ENCODE data around the gene CDC42EP2.
A peak's percentile ranks its signal among the peaks of the same experiment; 100 is the strongest.
"Not testable (repeated sequence)": the region's sequence is repeated elsewhere in the genome, so short reads cannot be mapped to it uniquely, and the experiment has no call there.

Gene CDC42EP2

DNA sequence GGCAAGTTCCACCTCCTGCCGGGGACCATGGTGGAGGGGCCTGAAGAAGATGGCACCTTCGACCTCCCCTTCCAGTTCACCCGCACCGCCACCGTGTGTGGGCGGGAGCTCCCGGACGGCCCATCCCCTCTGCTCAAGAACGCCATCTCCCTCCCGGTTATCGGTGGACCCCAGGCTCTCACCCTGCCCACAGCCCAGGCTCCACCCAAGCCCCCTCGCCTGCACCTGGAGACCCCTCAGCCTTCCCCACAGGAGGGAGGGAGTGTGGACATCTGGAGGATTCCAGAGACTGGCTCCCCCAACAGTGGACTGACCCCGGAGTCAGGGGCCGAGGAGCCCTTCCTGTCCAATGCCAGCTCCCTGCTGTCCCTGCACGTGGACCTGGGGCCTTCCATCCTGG lies 6.4 kb downstream of the CDC42EP2 start:
- no peak for DNase-seq

DNA sequence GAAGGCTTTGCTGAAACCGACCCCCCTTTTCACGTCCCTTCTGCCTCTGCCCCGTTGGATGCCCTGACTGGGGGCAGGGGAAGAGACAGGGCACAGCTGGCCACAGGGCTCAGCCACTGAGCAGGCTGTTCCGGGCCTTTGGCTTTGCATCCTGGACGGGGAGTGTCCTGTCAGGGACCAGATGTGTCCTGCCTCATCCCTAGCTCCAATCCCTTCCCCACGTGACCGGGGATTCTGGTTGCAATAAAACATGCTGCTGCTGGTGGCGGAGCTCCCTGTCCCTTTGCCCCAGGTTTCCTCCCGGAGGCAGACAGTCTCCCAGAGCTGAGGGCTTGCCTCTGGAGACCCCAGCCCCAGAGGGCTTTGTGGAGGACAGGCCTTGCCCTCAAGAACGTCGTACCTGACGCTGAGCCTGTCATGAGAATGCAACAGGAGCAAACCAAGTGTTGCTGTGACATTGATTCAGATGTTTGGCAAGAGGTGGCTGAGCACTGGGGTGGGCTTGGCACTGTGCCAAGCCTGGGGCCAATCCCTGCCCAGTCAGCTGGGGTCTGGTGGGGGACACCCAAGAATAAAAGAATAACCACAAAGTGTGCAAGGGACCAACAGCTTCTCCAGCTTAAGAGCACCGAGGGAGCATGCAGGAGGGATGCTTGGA lies 7.3 kb downstream of the CDC42EP2 start:
- DNase-seq: no peak

DNA sequence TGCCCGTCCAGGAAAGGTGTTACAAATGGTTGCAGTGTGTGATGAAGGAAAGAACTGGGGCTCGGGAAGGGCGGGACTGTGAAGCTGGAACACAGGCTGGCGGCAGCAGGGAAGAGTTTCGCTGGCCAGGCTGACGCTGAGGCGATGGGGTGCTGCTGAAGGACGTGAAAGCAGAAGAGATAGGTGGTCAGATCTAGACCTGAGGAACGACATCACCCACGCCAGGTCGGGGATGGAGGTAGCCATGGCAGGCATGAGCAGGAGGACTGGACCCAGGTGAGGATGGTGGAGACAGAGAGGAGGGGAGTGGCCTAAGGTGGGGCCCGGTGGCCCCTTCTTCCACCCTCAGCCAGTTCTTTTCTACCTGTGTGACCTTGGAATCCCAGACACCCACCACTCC lies 9.1 kb downstream of the CDC42EP2 start:
- DNase-seq: no peak

DNA sequence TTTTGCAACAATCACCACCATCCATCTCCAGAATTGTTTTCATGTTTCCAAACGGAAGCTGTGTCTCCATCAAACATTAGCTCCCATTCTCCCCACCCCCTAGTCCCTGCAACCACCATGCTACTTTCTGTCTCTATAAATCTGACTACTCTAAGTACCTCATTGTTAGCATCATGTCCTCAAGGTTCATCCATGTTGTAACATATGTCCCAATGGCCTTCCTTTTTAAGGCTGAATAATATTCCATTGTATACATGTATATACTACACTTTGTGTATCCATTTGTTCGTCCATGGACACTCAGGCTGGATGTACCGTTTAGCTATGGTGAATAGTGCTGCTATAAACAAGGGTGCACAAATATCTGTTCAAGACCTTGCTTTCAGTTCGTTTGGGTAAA lies 10.8 kb downstream of the CDC42EP2 start:
- DNase-seq: no peak

DNA sequence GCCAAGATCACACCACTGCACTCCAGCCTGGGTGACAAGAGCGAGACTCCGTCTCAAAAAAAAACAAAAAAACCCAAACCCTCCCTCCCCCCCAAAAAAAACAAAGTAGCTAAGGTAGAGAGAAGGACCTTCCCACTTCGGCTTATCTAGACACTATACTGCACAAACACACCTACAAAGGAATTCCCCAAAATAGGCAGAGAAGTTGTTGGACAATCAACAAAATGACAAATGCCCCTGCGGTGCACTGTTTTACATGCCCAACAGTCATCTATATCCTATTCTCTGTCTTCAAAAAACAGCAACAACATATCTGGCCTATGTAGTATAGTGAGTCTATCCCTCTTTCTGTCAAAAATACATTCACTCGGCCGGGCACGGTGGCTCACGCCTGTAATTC lies 12.4 kb downstream of the CDC42EP2 start:
- no peak for DNase-seq

DNA sequence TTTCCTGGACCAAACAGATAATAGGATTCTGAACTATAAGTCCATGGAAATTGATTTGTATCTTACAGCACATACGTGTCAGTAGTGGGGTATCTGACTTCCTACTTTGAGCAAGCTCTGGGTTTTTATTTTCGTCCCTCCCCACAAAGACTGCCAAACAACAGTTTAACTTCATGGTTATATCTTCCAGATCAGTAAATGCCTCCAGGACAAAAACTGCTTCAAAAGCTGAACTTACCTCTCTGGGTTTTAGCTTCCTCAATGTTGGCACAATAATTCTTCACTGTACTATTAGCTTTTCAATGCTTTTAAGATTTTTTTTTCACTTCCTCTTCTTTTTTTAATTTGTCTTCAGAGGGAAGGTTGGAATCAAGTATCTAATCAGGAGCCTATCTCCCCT lies 14.8 kb downstream of the CDC42EP2 start:
- DNase-seq: no peak

DNA sequence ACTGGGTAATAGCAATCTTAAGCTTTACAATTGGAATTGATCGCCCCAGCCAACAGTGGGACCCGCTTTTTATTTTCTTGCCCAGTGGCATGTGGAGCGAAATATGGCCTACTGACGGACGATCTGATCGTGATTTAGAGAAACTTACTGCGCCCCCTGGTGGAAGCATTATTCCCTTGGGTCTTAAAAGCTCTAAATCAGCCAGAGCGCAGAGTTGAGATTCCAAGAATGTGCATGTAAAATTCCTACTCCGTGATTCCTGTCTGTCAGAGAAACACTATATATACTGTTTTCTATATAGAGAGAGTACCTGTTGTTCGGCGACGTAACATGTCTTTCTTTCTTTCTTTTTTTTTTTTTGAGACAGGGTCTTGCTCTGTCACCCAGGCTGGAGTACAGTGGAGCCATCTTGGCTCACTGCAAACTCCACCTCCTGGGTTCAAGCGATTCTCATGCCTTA lies 15.3 kb downstream of the CDC42EP2 start:
- DNase-seq: peak; percentile 93

DNA sequence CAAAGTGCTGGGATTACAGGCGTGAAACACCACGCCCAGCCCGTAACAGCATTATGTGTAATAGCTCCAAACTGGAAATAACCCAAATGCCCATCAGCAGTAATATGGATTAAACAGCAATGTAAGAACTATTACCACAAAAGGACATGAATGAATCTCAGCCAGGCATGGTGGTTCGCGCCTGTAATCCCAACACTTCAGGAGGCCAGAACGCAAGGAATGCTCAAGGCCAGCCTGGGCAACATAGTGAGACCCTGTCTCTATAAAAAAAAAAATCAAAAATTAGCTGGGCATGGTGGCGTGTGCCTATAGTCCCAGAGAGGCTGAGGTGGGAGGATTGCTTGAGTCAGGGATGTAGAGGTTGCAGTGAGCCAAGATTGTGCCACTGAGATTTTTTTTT lies 15.9 kb downstream of the CDC42EP2 start:
- DNase-seq: no peak

DNA sequence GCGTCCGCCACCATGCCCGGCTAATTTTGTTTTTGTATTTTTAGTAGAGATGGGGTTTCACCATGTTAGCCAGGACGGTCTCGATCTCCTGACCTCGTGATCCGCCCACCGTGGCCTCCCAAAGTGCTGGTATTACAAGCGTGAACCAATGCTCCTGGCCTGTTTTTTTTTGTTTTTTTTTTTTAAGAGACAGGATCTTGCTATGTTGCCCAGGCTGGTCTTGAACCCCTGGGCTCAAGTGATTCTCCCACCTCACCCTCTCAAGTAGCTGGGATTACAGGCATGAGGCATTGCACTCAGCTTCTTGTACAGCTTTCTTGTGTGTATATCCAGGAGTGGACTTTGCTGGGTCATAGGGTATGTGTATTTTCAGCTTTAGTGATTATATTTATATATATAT lies 17.9 kb downstream of the CDC42EP2 start:
- not testable (repeated sequence) for DNase-seq

DNA sequence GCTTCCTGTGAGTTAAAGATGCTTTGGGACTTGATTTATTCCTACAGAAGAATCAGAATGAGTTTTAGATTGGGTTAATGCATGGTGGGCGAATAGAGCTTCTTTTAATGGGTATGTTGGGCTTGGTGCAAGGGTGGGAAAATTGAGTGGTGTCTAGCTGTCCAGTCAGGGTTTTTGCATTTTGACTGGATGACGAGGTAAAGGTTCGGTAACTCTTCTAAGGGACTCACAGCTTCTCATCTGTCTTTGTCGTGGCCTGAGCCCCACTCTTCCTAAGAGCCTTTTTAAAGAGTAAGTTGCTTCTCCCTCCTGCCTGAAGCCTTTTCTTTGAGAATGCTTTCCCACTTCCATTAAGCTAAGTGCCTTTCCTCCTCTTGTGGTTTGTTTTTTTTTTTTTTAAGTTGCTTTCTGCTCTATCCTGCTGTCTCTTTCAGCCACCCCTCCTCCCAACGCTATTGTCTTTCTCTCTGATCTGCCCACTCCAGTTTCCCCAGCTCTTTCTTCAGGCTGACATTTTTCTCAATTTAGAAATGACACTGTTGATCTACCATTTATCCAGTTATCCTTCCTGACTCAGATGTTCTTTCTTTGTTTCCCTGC lies 20.1 kb downstream of the CDC42EP2 start:
- DNase-seq: no peak

DNA sequence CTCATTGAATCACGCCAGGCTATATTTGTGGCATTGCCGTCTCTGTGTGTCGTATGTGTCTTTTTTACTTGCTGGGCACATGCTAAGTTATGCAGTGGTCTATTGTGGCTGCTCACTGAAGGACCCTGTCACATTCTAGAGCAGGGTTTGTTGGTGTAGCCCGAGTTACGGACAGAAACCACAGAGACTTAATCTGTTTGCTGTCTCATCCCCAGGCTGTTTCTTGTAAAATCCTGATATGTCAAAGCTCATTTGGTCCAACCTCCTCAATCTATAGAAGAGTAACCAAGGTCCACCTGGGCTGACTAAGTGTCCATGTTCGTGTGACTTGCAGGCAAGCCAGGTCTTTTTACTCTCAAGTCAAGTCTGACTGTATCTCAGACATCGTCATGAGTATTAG lies 24.0 kb downstream of the CDC42EP2 start:
- no peak for DNase-seq

DNA sequence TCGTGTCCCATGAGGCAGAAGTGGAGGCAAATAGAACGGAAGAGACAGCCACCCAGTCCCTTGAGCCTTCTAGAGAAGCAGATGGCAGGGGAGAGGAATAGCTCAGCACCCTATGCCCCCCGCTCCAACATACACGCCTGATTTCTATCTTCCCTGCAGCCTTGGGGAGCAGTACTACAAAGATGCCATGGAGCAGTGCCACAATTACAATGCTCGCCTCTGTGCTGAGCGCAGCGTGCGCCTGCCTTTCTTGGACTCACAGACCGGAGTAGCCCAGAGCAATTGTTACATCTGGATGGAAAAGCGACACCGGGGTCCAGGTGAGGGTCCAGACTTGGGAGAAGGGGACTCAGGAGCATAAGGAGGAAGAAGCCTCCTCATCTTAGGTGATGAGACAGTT lies 25.6 kb downstream of the CDC42EP2 start:
- no peak for DNase-seq

DNA sequence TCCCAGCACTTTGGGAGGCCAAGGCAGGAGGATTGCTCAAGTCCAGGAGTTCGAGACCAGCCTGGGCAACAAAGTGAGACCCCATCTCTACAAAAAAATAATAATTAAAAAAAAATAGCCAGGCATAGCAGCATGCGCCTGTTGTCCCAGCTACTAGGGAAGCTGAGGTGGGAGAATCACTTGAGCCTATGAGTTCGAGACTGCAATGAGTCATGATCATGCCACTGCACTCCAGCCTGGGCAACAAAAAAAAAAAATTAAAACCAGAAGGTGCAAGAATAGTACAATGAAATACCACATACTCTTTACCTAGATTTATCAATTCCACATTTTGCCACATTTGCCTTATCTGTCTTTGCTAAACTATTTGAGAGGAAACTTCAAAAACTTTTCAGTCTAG lies 27.2 kb downstream of the CDC42EP2 start:
- no peak for DNase-seq

DNA sequence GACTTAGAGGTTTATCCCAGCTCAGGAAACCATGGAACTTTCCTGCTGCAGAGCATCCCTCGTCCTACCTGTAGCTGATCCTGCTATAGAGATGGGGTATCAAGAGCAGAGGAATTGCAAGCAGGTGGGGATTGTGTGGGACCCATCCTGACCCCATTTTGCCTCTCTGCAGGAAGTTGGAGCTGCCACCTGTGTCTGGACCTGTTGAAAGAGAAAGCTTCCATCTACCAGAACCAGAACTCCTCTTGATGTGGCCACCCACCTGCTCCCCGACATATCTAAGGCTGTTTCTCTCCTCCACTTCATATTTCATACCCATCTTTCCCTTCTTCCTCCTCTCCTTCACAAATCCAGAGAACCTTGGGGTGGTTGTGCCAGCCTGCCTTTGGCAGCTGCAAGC lies 36.8 kb downstream of the CDC42EP2 start:
- no peak for DNase-seq

DNA sequence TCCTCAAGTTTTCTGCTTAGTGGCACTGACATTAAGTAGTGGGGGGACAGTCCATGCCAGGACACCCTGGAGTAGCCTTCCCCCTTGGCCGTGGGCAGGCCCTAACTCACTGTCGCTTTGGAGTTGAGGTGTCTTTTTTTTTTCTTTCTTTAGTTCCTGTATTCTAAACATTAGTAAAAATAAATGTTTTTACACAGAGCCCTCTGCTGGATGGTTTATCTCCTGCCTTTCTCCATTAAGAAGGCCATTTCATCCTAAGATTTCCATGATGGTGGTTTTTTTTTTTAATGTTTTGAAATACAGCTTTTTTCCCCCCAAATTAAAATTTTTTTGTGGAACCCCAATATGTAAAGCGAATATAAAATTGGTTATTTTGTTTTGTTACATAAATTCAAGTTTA lies 38.1 kb downstream of the CDC42EP2 start:
- no peak for DNase-seq

DNA sequence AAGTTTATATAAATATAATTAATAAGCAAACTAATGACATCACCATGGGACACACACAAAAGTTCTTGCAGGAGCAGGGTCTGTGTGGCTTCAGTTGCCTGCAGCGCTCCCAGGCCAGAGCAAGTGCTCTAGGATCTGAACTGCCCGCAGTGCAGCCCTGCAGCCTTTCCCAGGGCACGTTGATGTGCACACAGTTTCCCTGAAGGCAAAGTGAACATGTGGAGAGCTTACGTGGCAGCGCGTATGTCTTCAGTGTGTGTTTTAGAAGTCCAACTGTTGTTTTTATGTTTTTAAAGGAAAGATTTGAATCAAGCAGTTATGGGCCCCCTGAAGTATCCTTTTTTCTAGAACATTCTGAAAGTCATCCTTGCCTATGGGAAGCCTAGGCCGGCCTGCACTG lies 38.7 kb downstream of the CDC42EP2 start:
- DNase-seq: no peak

DNA sequence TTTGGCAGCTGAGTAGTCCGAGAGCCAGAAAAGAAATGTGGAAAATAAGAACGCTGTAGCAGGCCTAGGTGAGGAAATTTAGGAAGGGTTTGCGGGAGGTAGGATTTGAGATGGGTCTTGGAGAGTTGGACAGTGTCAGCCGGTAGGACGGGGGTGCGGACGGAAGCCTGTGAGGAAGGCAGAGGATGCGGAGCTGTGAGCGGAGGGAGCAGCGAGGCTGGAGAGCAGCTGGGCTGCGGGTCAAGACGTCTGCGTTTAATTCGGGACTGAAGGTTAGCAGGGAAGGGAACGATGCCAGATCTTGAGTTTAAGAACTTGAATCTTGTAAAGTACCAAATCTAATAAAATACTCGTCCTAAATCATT lies 39.2 kb downstream of the CDC42EP2 start:
- no peak for DNase-seq

DNA sequence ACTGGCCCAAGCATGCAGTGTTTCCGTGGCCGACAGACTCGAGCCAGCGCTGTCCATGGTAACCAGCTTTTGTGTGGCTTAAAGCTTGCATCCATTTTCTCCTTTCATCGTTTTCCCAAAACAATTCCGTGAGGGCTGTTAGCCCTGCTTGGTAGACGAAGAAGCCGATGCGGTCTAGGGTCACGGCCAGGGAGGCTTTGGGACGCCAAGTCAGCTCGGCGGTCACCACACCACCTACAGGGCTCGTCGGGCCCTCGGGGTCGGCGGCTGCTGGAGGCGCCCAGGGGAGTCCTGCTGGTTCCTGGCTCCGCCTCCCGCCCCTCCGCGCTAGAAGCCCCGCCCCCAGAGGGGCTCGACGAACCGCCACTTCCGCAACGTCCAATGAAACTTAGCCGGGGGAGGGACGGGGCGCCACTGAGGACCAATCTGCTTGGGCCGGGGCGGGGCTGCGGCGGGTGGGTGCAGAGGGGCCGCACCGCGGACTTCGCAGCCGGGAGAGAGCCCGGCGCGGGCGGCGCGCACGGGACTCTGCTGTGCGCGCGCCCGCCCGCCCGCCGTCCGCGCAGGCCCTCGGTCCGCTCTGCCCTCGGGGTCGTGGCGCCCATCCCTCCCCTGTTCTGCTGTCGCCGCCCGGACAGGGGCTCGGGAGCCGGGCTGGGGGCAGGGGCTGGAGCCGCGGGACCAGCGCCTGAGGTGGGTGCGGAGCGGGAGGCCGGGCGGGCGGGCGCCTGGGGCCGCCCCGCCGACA lies 39.8 kb downstream of the CDC42EP2 start, which contains the start of gene TIGD3:
TSS of gene TIGD3 (plus strand) at position 487 of the 748 bp plus-strand sequence. CDS start 1,058 bp downstream, outside the sequence.
- peak; percentile 99 for DNase-seq

DNA sequence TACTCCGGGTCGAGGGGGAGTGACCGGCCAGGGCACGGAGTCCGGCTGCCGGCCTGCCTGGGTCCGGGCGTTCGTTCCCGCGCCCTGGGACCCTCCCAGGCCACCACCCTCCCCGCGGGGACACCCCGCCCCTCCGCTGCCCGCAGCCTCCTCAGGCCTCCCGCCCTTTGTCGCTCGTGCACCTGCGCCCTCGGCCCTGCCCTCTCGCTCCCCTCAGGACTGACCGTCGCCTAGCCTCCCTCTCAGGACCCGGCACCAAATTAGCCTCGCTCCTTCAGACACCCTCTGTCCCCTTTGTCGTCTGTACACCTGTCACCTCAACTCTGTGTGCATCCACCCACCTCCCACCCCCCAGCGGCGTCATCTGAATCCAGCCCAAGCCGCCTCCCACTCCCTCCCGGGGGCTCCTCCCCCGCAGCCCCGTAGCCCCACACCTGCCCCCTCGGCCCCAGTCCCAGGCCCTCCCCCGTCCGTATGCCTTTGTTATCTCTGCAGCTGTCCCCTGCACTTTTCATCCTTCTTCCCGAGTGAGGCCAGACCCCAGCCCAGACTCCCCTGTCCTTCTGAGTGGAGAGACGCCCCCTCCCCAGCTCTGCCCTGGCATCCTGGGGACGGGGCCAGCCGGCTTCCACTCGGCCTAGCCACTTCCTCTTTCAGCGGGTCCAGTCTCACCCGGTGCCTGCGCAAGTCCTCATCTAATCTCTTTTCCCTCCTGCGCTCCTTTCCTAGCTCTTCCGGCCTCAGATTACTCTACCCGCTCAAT lies 40.5 kb downstream of the CDC42EP2 start:
- DNase-seq: peak; percentile 72

DNA sequence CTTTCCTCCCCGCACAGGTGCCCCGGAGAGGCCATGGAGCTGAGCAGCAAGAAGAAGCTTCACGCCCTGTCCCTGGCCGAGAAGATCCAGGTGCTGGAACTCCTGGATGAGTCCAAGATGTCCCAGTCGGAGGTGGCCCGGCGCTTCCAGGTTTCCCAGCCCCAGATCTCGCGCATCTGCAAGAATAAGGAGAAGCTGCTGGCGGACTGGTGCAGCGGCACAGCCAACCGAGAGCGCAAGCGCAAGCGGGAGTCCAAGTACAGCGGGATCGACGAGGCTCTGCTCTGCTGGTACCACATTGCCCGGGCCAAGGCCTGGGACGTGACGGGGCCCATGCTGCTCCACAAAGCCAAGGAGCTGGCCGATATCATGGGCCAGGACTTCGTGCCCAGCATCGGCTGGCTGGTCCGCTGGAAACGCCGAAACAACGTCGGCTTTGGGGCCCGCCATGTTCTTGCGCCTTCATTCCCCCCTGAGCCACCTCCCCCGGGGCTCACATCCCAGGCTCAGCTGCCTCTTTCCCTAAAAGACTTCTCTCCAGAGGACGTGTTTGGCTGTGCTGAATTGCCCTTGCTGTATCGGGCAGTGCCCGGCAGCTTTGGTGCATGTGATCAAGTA lies 41.2 kb downstream of the CDC42EP2 start:
- DNase-seq: no peak

DNA sequence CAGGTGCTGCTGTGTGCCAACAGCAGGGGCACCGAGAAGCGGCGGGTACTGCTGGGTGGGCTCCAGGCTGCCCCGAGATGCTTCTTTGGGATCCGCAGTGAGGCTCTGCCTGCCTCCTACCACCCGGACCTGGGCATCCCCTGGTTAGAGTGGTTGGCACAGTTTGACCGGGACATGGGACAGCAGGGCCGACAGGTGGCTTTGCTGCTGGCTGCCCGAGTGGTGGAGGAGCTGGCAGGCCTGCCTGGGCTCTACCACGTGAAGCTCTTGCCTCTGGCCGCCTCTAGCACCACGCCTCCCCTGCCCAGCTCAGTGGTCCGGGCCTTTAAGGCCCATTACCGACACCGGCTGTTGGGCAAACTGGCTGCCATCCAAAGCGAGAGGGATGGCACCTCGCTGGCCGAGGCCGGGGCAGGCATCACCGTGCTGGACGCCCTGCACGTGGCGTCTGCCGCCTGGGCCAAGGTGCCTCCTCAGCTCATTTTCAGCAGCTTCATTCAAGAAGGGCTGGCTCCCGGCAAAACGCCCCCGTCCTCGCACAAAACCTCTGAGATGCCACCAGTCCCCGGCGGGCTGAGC lies 41.8 kb downstream of the CDC42EP2 start:
- DNase-seq: no peak

DNA sequence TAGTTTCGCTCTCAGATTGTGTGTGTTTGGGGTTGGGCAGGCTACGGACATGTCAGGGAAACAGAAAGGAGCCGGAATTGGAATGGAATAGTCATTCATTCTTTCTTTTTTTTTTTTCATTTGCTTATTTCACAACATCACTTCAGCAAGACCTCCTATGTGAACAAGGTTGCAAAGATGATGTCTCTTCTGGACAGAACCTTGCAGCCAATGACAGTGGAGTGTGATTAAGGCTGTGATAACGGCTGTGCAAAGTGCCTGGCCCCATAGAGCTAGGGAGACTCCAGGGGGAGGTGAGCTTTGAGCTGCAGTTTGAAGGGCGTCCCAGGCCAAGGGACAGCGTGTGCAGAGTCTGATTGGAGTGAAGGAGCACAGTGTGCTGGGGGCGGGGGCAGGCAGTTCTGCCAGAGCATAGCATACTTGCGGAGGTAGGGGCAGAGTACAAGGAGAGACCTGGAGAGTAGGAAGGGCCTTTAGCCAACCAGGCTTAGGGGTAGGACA lies 43.2 kb downstream of the CDC42EP2 start:
- DNase-seq: no peak
